Keratinocyte (primary cell): ENCODE measurements around the gene COL20A1. TPM values are rescaled to one million over a fixed set of nuclear protein-coding genes. Genes with fewer than 3 reads are reported as not detected.
"Not testable (repeated sequence)": the region's sequence is repeated elsewhere in the genome, so short reads cannot be mapped to it uniquely, and the experiment has no call there.

Experiments
- DNase-seq: peaks from one replicate; pipeline ENCODE4 v3.0.0-alpha.2; 2011; ENCODE audit warnings: low read depth, missing footprints, low spot score
- FAIRE-seq: peaks from 2 replicates; lab custom pipeline; 2011; peaks lifted over from hg19 to GRCh38; lab: Jason Lieb, UNC
- H2AFZ ChIP-seq: 2 replicates; pipeline ENCODE4 v1.6.0; 2012; ENCODE audit warnings: low read length, control low read depth, inconsistent platforms; ENCODE audit not compliant: control insufficient read depth
- H3K27ac ChIP-seq: 2 replicates; pipeline ENCODE4 v1.5.1; 2011; ENCODE audit warnings: low read length; ENCODE audit not compliant: control insufficient read depth, insufficient read depth
- H3K27me3 ChIP-seq: 3 replicates; pipeline ENCODE4 v1.6.0; 2011; ENCODE audit warnings: low read length; ENCODE audit not compliant: control insufficient read depth, insufficient read depth; ENCODE audit errors: extremely low read depth
- H3K36me3 ChIP-seq, 2 experiments: 2 replicates in 1 of 2; 3 replicates in 1 of 2; pipeline ENCODE4 v1.5.1; 2011; ENCODE audit warnings: low read length in 2 of 2, mild to moderate bottlenecking in 1 of 2; ENCODE audit not compliant: control insufficient read depth in 2 of 2, insufficient read depth in 2 of 2; ENCODE audit errors: extremely low read depth in 1 of 2
- H3K4me1 ChIP-seq: 3 replicates; pipeline ENCODE4 v1.5.1; 2011; ENCODE audit warnings: low read length; ENCODE audit not compliant: control insufficient read depth, insufficient read depth; ENCODE audit errors: extremely low read depth
- H3K4me2 ChIP-seq: 3 replicates; pipeline ENCODE4 v1.6.0; 2011; ENCODE audit warnings: low read depth, low read length; ENCODE audit not compliant: control insufficient read depth, insufficient read depth; ENCODE audit errors: extremely low read depth
- H3K4me3 ChIP-seq, 3 experiments: fragments of 200-600 bp in 1 of 3; sonication (generic) in 1 of 3; 2 replicates in 2 of 3; 3 replicates in 1 of 3; pipeline ENCODE4 v1.5.1; 2011 to 2016; ENCODE audit warnings: low read length in 3 of 3, mild to moderate bottlenecking in 3 of 3, control low read depth in 2 of 3, inconsistent platforms in 1 of 3, low read depth in 1 of 3, mixed read lengths in 1 of 3, mixed run types in 1 of 3, moderate library complexity in 1 of 3; ENCODE audit not compliant: control insufficient read depth in 2 of 3, insufficient read depth in 2 of 3; ENCODE audit errors: extremely low read depth in 1 of 3
- H3K79me2 ChIP-seq: 2 replicates; pipeline ENCODE4 v1.6.0; 2012; ENCODE audit warnings: low read length; ENCODE audit not compliant: control insufficient read depth, insufficient read depth
- H3K9ac ChIP-seq: 3 replicates; pipeline ENCODE4 v1.6.0; 2011; ENCODE audit warnings: low read length; ENCODE audit not compliant: control insufficient read depth, insufficient read depth; ENCODE audit errors: extremely low read depth
- H3K9me1 ChIP-seq: 3 replicates; pipeline ENCODE4 v1.6.0; 2011; ENCODE audit warnings: low read length; ENCODE audit not compliant: control insufficient read depth, insufficient read depth; ENCODE audit errors: extremely low read depth
- H3K9me3 ChIP-seq: 2 replicates; pipeline ENCODE4 v1.5.1; 2012; ENCODE audit warnings: low read depth, low read length; ENCODE audit not compliant: control insufficient read depth
- H4K20me1 ChIP-seq: 3 replicates; pipeline ENCODE4 v1.6.0; 2011; ENCODE audit warnings: low read length; ENCODE audit not compliant: control insufficient read depth, insufficient read depth; ENCODE audit errors: extremely low read depth
- CTCF ChIP-seq, 3 experiments: IDR thresholded peaks in 1 of 3; conservative IDR thresholded peaks in 1 of 3; optimal IDR thresholded peaks in 1 of 3; 2 replicates in 2 of 3; 3 replicates in 1 of 3; pipeline versions ENCODE3 to v1.5.1; 2011; ENCODE audit warnings: low read length in 3 of 3, mild to moderate bottlenecking in 3 of 3, moderate library complexity in 2 of 3, control low read depth in 1 of 3, inconsistent platforms in 1 of 3; ENCODE audit not compliant: insufficient read depth in 2 of 3; ENCODE audit errors: extremely low read depth in 1 of 3
- EZH2 ChIP-seq: IDR thresholded peaks from one replicate; pipeline ENCODE4 v1.6.1; 2012; ENCODE audit warnings: inconsistent platforms, mild to moderate bottlenecking, low read length, moderate library complexity
- dilution Hi-C: fragments of 300-500 bp; cut with MboI; formaldehyde crosslinking; loops from one replicate; pipeline ENCODE4 v1.7.0; 2020; ENCODE audit warnings: low sequenced_read_pairs; ENCODE audit not compliant: extremely low pct_ligation_motif_present
- polyA plus RNA-seq, 5 experiments: library from polyadenylated mRNA; depleted of rRNA in 3 of 5; stranded (reverse) in 3 of 5; stranded (forward) in 1 of 5; unstranded in 1 of 5; fragments of >200 nt; gene quantifications; 1 replicate in 1 of 5; 2 replicates in 3 of 5; 3 replicates in 1 of 5; pipeline versions ENCODE4 v1.2.1 to v1.2.3, GENCODE V29; 2011 to 2012; ENCODE audit warnings: missing spikeins in 2 of 5, low read depth in 1 of 5, low replicate concordance in 1 of 5

Gene COL20A1
- polyA plus RNA-seq, 1 donor (not counting 4 experiments of a cell fraction or from before 2014, with no cell fraction given): not detected

GRCh38 chr20:63378626-63379025 lies 85.6 kb downstream of the COL20A1 start:
- no peak for FAIRE-seq
- no peaks in the 10 kb centered on the region for H3K9me3 ChIP-seq

GRCh38 chr20:63379296-63379695 lies 86.3 kb downstream of the COL20A1 start:
- H3K9me3 ChIP-seq: no peaks in the 10 kb centered on the region
- DNase-seq (no peak), FAIRE-seq (no peak)
- dilution Hi-C loops: no loop called here
- H3K4me2 ChIP-seq: no peak overlapping the region
- no peak overlapping the region for H3K9ac ChIP-seq
- no peak overlapping the region for H3K4me3 ChIP-seq
- TF ChIP-seq EZH2: no peak
- no peak for TF ChIP-seq CTCF (optimal IDR thresholded peaks at IDR 0.05 in 1 of 3, IDR thresholded peaks at IDR 0.05 in 1 of 3, conservative IDR thresholded peaks at IDR 0.05 in 1 of 3; ENCODE audit: extremely low read depth in 1 of 3, insufficient read depth in 2 of 3, low read length in 3 of 3)
- H3K27me3 ChIP-seq: peaks cover 30% of the 10 kb centered on the region
- H3K4me1 ChIP-seq: no peaks in the 10 kb centered on the region
- H2AFZ ChIP-seq: no peak overlapping the region
- no peak overlapping the region for H3K27ac ChIP-seq
- H3K79me2 ChIP-seq: no peaks in the 10 kb centered on the region
- no peaks in the 10 kb centered on the region for H3K9me1 ChIP-seq
- no peaks in the 10 kb centered on the region for H3K36me3 ChIP-seq
- no peaks in the 10 kb centered on the region for H4K20me1 ChIP-seq

More at GRCh38 chr20:63378626-63379025, 85.6 kb downstream of the COL20A1 start:
- no peaks in the 10 kb centered on the region for H3K4me1 ChIP-seq
- no peak overlapping the region for H2AFZ ChIP-seq
- peaks cover 33% of the 10 kb centered on the region for H3K27me3 ChIP-seq
- H3K27ac ChIP-seq: no peak overlapping the region
- no peak overlapping the region for H3K4me3 ChIP-seq
- no peak for DNase-seq
- no peak overlapping the region for H3K9ac ChIP-seq
- H3K9me1 ChIP-seq: no peaks in the 10 kb centered on the region
- no peak overlapping the region for H3K4me2 ChIP-seq
- H4K20me1 ChIP-seq: no peaks in the 10 kb centered on the region
- no peaks in the 10 kb centered on the region for H3K36me3 ChIP-seq
- dilution Hi-C loops: no loop called here
- no peaks in the 10 kb centered on the region for H3K79me2 ChIP-seq
- TF ChIP-seq CTCF (optimal IDR thresholded peaks at IDR 0.05 in 1 of 3, IDR thresholded peaks at IDR 0.05 in 1 of 3, conservative IDR thresholded peaks at IDR 0.05 in 1 of 3; ENCODE audit: extremely low read depth in 1 of 3, insufficient read depth in 2 of 3, low read length in 3 of 3) (no peak), EZH2 (no peak)

- H3K27me3 ChIP-seq: peaks cover 30% of the 10 kb centered on the region
- H3K79me2 ChIP-seq, FAIRE-seq, DNase-seq, H3K27ac ChIP-seq, H3K4me2 ChIP-seq, H4K20me1 ChIP-seq, H3K9me1 ChIP-seq, H3K4me1 ChIP-seq, dilution Hi-C loops, H3K36me3 ChIP-seq, H2AFZ ChIP-seq, H3K4me3 ChIP-seq, H3K9ac ChIP-seq, H3K9me3 ChIP-seq: not testable (repeated sequence)
These were observed 86.9 kb downstream of the COL20A1 start for GRCh38 chr20:63379872-63380271.
